GM19395 (cell line): ENCODE data around the gene CACNA1D.

Experiments used
- ATAC-seq: cut with Tn5 transposase; IDR thresholded peaks from one replicate; pipeline ENCODE4 v1.9.1; 2021; ENCODE audit warnings: mild to moderate bottlenecking, moderate library complexity; ENCODE audit not compliant: unreplicated experiment

CACNA1D gene

DNA sequence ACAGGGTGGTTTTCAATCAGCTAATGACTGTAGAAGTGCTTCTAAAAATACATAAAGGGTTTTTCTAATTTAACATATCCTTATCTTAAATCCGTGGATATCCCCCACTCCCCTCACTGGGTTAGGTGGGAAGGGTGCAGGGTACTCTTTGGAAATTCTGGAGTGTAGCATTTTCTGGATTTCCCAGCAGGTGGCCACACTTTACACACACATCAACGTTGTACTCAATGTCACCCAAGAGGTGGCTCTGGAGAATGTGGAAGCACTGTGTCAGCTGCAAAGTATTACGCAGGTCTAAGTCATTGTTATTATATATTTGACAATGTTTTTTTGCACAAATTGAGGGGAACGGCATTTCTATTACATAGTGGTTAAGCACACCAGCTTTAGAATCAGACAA lies 183.0 kb downstream of the CACNA1D start:
- ATAC-seq: no peak

DNA sequence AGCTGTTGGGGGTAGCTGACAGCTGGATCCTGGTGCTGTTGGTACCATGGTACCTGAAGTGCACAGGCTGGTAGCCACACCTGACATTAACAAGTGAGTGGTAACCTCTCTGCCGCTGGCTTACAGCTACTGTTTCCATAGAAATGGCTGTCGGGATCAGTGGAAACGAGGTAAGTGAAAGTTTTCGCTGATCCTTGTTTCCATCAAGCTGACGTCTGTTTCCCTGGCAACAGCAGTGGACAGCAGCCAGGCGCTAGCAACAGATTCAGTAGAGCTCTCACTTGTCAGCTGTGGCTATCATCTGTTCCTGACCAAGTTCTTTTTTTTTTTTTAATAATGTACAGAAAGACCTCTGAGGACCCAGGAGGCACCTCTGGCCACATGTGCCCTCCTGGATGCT lies 185.6 kb downstream of the CACNA1D start:
- no peak for ATAC-seq

DNA sequence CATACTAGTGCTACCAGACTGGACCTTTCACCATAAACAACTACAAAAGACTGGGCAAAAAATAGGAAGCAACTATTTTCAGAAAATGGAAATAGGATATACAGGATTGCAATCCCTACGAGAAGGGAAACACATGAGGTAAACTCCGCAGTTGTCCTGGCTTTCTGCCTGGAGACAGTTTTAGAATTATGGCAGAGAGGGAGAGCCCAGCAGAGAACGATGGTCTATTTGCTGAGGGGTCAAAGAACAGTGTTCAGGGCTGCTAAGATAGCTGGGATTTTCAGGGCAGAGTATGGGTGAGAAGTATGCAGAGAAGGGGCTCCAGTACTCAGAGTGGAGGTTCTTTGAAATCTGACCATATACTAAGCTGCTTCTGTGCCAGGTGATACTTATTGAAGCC lies 188.4 kb downstream of the CACNA1D start:
- ATAC-seq: no peak

DNA sequence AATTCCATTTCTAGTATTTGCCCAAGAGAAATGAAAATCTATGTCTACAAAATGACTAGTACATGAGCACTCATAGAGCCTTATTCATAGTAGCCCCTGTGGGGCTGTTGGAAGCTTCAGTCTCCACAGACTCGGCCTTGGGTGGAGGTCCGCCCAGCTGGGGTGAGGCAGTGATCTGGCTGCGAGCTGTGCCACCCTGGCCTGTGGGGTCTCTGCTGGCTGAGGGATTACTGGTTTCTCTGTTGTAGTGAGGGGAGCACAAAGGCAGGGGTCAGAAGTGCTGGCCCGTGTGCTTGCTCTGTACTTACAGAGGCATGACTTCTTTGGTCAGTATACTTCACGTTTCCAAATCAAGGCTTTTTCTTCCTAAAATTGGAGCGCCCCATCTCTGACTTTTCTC lies 193.7 kb downstream of the CACNA1D start:
- no peak for ATAC-seq

DNA sequence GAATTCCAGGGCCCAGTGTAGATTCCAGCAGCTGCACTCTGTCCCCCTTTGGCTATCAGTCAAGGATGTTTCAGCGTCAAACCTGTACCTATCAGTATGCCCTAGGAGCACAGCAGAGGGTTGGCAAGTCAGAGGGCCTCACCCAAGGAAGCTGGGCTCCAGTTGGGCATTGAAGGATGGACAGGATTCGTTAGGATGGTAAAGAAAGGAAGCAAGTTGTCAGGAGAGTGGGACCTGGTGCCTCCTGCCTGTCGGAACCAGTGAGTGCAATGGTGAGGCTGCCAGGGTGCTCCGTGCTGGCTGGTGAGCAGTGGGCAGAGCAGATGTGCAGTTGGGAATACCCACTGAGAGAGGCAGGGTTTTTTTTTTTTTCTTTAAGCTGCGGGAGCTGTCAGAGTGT lies 194.6 kb downstream of the CACNA1D start:
- no peak for ATAC-seq

DNA sequence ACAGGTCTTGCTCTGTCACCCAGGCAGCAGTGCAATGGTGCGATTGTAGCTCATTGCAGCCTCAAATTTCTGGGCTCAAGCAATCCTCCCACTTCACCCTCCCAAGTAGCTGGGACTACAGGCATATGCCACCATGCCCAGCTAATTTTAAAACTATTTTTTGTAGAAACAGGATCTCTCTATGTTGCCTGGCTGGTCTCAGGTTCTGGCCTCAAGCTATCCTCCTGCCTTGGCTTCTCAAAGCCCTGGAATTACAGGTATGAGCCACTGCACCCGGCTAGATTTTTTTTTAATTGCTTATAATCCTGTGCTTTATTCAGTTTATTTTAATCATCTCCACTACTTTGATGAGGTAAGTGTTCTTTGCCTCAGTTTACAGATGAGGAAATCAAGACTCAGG lies 195.3 kb downstream of the CACNA1D start:
- ATAC-seq: no peak

DNA sequence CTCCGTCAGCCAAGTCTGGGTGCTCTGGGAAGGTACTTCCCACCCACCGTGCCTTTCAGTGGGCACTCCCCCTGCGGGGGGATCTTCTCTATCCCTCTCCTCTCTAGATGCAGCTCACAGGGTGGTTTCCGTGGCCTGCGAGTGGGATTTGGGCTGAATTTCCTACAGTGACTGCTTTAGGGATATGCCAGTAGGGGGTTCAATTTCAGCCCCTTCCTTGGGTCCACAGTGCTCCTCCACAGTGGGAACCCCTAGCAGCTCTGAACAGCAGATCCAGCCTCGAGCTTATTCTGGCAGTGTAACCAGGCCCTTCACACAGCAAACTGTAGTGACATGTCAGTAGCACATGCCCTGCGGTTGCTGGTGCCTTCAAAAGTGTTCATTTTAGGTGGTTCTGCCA lies 196.1 kb downstream of the CACNA1D start:
- no peak for ATAC-seq

DNA sequence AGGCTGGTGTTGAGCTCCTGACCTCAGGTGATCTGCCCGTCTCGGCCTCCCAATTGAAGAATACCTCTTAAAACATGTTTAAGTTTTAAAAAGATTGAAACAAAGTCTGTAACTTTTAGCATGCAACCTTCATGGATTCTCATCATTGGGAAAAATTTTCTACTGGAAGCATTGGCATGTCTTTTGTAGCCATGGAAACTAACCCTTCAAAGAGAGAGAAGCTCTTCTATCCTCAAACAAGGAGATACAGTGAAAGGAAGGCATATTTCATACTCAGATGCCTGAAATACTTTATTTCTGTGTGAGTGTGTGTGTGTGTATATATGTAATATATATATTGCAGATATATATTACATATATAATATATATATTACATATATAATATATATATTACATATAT lies 196.9 kb downstream of the CACNA1D start:
- ATAC-seq: no peak

DNA sequence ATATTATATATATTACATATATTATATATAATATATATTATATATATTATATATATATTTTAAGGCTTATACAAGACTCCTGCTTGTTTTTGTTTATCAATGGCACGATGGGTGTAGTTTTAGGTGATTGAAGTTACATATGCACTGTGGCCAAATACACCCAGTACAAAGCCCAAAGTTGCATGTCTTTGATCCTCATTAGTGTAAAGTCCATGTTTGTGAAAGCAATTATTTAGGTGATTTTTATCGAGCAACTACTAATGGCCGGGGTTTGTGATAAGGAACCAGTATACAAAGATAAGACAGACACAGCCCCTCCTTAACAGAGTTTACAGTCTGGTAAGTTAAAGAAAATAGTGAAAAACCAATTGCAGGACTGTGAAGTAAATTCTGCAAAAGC lies 197.5 kb downstream of the CACNA1D start:
- ATAC-seq: no peak

DNA sequence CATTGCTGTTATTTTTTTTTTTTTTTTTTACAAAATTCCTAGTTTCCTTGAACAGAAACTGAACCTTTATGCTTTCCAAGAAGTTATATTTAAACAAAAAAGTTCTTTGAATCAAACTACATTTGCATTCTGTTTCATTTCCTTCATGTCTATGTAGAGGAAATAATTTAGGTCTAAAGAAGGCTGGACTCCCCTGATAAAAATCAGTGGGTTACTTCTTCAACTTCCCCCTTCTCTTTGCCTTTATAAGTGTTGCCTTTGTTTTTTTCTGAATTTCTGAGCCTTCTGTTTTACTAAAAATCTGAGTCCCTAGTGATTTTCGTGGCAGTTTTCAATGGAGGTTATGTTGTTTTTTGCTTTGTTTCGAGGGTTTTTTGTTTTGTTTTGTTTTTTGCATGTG lies 199.0 kb downstream of the CACNA1D start:
- ATAC-seq: no peak

DNA sequence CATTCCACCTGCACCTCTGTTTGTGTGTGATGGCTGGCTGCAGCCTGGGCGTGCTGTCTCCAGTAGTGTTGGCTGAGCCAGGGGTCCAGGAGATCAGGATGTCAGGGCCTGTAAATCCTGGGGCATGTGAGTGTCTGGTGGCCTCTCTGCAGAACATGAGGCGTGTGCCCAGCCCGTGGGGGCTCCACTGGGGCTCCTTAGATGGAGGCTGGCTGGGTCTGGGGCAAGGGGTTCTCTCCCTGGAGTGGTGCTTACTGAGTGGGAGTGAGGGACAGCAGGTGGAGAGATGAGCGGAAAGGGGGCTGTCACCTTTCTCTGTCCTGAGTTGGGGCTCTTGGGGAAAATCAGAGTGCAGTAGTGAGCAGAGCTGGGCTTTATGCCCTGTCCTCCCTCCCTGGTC lies 199.6 kb downstream of the CACNA1D start:
- ATAC-seq: no peak

DNA sequence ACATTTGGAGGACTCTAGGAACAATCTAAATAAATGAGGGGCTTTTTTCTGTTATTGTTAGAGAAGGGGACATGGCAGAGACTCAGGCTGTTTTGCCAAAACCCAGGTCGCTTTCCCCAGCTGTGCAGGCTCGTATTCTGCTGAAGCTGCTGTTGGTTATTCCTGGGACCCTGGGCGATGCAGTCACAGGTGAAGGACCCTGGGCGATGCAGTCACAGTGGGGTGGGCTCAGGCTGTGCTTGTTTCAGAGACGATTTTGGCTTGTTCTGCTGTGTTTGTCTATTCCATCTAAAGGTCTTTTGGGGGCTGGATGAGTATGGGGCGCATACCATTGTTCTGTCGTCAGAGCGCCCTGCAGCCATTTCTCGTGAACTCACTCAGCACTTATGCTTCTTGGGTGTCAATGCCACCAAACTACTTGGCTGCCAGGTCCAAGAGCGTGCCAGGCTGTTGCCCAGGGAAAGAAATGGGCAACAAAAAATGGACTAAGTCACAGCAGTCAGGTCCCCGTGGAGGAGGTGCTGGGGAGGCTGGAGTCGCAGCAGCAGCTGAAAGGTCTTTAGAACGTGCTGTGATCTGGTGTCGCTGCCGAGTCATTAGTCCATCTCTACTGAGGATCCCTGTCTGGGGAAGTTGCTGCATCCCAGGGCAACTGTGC lies 200.4 kb downstream of the CACNA1D start:
- ATAC-seq: no peak

DNA sequence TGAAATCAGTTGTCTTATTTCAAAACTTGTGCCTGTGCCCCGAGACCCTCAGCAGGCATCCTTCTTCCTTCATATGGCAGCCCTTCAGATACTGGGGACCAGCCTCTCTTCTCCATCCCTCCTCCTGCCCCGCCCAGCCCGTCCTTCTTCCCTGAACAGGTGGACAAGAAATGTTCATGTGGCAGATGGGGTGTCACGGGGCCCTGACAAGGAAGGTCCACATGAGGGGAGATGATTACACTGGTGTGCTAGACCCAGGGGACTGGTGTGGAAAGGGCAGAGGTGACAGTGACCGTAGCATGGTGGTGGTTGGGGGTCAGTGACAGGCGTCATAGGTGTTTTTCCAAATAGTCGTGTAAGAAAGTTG lies 200.9 kb downstream of the CACNA1D start:
- ATAC-seq: no peak

DNA sequence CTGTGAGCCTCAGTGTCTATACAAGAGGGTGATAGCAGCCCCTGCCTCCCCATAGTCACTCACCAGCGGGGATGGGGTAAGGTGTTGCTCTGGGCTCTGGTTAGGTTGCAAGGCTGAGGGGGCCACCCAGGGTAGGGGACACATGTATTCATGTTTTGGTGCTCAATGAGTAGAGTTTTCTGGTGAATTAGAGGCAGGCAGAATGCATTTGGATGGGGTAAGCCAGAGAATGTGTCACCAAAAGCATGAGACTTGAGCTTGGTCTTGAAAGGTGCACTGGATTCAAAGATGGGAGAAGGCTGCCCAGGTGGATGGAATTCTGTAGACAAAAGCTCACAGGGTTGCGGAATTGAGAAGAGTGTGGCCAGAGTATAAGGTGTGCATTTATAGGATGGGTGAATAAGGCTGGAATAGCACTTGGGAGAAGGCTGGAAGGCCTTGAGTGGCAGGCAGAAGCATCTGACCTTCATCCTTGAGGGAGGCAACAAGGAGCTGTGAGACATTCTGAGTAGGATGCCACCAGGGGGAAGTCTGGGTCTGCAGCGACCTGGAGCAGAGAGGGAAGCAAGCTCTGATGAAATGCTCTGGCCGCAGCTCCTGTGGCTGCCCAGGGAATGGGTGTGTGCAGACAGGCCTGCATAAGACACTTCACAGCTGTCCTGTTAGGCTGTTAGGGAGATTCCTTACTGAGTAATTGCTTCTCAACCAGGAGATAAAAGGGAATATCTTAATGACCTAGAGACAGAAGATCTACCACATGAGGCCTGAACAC lies 202.2 kb downstream of the CACNA1D start:
- ATAC-seq: no peak

DNA sequence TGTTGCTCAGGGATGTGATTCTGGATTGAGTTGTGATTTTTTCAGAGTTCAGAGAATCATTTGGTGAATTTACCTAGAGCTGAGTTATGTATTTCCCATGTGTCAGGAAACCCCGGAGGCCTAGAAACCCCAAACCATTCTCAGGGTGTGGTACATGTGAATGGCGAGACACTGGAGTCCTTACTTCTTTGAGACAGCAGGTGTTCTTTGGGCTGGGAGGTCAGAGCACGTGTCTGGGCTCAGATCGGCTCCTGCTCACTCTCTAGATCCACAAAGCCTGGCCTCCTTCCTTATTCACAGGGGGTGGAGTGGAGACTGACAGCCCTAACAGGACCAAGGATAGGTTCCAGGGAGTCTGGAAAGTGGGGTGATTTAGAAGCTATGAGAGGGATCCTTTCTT lies 206.0 kb downstream of the CACNA1D start:
- ATAC-seq: no peak

DNA sequence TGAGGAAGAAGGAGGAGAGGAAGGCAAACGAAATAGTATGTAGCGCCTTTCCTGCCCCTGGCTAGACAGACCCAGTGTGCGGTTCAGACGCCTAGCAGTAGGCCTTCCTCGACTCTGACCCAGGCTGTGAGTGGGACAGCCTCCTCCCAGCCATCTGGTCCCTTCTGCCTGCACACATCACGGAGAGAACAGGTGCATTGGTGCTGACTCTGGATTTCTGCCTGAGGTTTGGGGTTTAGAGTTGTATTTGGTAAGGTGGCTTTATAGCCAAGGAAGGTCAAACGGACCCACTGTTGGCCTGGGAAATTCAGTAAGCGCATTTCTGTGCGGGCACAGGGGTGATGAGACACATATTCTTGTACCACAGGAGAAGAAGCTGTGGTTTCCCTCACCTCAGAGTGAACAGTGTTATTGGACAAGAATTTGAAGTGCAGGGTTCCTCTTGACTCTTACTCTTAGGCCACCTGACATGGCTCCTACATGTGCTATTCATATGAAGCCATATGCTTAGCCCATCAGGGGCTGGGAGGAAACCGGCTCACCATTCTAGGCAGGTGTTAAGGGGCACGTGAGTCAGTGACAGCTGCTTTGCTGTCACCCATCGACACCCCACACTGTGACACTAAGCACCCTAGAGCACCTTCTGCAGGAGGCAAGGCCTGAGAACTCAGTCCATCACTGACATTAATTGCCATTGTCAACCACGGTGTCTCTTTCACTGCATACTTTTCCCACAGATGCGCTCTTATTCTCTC lies 208.5 kb downstream of the CACNA1D start:
- no peak for ATAC-seq

DNA sequence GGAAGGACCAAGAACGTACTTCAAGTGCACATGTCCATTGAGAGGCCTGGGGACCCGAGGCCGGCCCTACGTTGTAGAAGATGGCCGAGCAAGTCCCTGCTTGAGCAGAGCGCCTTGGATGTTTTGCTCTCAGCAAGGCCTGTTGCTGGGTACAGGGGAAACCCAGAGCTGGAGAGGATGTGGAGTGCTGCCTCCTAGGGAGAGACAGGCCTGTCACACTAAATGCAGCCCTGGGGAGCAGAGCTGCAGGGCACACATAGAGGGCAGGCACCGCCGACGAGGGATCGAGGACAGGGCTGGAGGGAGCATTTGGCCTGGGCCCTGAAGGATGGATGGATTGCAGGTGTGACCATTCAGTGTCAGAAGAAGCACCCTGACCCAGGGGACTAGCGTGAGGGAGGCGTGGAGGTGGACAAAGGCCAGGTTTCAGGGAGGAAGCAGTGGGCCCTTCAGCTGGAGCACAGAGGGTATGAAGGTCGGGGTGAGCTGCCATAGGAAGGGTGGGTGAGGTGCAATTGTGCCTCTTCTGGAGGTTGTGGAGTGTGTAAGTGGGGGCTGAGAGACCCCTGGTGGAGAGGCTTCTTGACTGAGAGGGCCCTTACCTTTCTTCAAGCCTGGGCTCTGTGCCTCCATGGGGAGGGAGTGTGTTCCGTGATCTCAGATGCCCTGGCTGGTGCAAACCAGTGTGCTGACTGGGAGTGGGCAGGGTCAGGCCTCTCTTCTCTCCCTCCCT lies 209.4 kb downstream of the CACNA1D start:
- ATAC-seq: no peak

DNA sequence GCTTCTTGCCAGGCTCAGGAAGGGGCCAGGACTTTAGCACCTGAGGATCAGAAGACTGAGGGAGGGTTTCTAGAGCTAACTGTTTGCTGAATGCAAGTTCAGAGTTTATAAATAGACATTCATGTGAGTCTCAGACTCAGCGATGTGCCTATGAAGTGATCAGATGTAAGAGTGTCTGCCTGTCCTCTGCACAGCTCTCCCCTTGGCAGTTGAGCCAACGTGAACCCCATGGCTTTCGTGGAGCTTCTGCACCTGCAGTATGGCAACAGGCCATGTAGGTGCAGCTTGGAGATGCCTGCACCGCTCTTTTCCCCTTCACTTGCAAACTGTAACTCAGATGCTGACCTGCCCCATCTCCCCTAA lies 209.9 kb downstream of the CACNA1D start:
- ATAC-seq: no peak

DNA sequence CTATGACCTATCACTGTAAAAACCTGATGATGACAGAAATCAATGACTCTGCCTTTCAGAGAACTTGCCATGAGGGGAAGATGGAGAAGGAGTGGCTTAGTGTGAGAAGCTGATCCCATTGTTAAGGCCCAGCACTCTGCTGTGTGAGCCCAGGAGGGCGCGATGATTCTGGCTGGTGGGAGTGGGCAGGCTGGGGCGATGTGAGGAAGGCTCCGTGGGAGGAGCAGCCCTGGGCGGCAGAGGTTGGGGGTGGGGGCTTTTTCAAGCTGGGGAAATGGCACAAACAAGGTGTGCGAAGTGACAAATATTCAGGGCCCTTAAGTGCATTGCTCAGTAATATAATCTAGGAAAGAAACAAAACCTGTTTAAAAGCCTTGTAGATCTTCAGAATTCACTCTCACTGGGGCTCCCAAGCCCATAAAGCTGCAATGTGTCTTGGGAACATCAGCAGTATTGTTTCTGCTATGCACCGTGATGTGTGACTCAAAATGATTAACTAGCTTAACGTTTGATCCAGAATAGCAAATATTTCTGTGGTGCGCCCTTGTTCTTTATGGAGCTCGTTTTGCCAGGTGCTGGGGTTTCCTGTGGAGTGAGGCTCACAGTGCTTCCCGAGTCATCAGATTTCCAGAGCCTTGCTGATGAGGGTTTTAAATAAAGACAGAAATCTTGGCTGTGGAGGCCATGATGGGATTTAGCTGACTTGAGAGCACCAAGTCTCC lies 210.8 kb downstream of the CACNA1D start:
- no peak for ATAC-seq

DNA sequence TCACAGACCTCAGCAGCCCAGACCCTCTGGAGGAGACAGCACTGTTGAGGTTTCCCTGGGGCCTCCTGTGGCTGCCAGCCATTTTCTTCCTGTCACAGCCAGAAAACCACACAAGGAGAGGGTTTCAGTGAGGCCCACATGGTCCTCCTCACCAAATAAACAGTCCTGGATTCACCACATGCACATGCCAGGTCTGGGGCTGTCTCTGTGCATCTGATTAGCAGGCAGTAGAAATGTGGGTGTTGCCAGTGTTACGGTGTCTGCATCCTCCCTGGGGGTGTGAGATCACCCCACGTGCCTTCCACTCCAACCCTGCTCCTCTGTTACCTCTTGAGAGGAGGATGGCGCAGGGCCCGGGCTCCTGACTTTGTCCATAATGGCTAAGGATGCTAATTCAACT lies 211.4 kb downstream of the CACNA1D start:
- no peak for ATAC-seq

DNA sequence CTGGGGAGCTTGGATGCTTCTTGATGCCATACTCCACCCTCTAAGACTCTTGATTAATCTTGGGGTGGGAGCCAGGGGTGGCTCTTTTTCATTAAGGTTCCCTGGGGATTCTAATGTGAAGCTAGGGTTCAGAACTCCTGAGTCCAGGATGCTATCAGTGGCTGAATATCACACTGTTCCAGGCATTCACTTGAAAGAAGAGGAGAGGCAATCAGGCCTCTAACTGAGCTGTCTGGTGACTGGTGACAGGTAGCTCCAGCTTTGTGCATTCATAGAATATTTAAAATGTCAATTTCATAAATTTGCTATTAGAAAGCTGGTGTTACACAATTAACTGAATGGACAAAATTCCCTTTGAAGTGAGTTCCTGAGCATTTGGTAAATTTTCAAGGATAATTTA lies 212.8 kb downstream of the CACNA1D start:
- ATAC-seq: no peak
